ENCODE data around the gene HSDL1.

Gene HSDL1

DNA sequence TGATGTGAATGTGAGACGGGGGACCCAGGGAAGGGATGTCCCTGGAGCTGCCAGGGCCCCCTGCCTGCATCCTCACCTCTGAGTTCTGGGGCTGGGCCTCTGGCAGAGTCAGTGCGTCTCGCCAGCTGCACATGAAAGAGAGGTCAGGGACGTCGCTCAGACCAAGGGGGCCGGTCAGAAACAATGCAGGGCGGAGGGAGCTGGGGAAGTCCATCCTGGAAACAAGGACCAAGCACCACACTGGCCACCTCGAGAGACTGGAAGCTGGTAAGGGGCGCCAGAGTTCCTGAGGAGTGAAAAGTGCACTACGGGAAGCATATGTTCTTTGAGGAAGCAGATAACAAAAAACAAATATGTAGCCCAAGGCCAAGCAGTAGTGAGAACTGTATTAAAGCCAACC is 39.8 kb upstream of the HSDL1 start:
- in situ Hi-C loops (cut with MboI; ENCODE audit: low sequenced_read_pairs, unreplicated experiment), result loop anchor here (5.0 to 10.0 kb wide), 2 partner anchors 102 to 210 kb away; no protein-coding TSS in a partner anchor
- TF ChIP-seq, protein P1, sequence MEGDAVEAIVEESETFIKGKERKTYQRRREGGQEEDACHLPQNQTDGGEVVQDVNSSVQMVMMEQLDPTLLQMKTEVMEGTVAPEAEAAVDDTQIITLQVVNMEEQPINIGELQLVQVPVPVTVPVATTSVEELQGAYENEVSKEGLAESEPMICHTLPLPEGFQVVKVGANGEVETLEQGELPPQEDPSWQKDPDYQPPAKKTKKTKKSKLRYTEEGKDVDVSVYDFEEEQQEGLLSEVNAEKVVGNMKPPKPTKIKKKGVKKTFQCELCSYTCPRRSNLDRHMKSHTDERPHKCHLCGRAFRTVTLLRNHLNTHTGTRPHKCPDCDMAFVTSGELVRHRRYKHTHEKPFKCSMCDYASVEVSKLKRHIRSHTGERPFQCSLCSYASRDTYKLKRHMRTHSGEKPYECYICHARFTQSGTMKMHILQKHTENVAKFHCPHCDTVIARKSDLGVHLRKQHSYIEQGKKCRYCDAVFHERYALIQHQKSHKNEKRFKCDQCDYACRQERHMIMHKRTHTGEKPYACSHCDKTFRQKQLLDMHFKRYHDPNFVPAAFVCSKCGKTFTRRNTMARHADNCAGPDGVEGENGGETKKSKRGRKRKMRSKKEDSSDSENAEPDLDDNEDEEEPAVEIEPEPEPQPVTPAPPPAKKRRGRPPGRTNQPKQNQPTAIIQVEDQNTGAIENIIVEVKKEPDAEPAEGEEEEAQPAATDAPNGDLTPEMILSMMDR (IDR thresholded peaks at IDR 0.05; ENCODE audit: borderline replicate concordance, control extremely low read depth, extremely low read depth, insufficient read depth, missing control alignments), result no peak
- DNase-seq (ENCODE audit: low spot score), result no peak

DNA sequence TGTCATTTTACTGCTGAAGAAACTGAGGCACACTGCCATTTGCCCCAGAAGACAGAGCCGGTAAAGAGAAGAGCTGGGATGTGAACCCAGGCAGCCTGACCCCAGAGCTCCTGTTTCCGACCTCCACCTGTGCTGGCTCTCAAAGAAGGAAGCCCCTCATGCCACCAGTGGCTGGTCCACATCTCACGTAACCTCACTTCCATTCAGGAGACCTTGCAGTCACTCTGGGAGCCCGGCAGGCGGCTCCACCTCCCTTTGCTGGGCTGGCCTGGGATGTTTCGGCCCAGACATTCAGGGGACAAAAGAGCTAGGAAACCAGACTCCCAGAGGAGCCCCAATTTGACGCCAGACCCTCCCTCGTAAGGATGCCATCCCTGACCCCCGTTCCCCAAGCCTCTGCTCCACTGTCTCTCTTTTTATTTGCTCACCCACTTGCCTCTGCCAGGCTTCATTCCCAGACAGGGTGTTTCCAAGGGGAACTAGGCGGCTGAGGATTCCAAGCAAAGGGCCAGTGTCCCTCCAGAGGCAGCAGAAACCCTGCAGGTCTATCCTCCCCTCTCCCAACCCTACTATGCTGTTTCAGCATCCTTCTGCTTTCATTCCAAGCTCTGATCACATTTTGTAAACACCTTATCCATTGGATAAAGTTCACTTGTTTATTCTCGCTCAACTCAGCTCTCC is 39.1 kb upstream of the HSDL1 start:
- TF ChIP-seq, protein P1 (IDR thresholded peaks at IDR 0.05; ENCODE audit: borderline replicate concordance, control extremely low read depth, extremely low read depth, insufficient read depth, missing control alignments), result no peak
- DNase-seq (ENCODE audit: low spot score), result no peak
- in situ Hi-C loops (cut with MboI; ENCODE audit: low sequenced_read_pairs, unreplicated experiment), result loop anchor here (5.0 to 10.0 kb wide), 2 partner anchors 102 to 209 kb away; no protein-coding TSS in a partner anchor

DNA sequence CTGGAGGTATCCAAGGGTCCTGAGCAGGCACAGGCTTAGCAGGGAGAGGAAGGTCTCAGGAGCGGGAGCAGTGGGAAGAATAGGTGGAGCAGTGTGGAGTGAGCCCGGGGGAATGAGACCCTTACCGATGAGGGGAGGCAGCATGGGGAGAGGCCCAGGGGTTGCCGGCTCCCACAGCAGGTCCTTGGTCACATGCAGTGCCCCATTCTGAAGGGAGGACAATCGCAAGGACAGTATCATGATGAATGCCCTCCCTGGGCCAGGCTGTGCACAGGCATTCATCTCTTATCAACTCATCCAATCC is 38.5 kb upstream of the HSDL1 start:
- in situ Hi-C loops (cut with MboI; ENCODE audit: low sequenced_read_pairs, unreplicated experiment), result loop anchor here (5.0 to 10.0 kb wide), 2 partner anchors 101 to 209 kb away; no protein-coding TSS in a partner anchor
- DNase-seq (ENCODE audit: low spot score), result no peak
- TF ChIP-seq, protein P1 (IDR thresholded peaks at IDR 0.05; ENCODE audit: borderline replicate concordance, control extremely low read depth, extremely low read depth, insufficient read depth, missing control alignments), result no peak

DNA sequence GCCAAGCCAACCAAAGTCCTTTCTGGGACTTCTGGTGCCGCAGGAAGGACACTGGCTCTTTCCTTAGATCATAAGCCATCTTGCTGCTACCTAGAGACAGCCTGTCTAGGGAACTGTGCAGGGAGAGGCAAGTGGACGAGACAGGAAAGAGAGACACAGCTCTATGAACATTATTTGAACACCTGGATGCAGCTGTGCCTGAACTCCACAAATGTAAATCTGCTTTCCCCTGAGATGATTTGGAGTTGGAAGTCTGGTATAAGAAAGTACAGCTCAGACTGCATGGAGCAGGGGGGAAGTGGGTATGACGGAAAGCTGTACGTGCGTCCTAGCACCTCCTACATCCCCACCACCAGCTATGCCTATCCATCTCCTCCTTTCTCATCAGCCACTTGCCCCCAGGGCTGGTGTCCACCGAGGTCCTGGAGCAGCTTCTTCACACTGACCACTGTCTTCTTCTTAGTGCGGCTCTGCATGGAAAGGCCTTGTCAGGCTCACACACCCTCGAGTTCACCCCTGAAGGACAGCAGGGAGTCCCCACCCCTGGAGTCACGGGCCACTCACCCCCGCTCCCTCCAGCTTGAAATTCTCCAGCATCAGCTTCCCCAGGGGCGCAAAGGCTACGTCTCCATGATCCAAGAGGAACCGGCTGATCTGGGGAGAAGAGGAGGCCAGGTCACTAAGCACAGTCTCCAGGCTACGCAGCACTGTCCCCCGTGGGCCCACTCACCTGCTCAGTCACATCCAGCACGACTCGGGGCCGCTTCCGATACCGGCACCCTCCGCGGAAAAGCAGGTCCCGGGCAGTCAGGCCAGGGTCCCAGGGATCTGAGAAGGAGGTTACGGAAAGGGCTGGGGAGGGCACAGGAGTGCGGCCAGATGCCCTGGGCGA is 37.9 kb upstream of the HSDL1 start:
- TF ChIP-seq, protein P1 (IDR thresholded peaks at IDR 0.05; ENCODE audit: borderline replicate concordance, control extremely low read depth, extremely low read depth, insufficient read depth, missing control alignments), result no peak
- no peak for DNase-seq (ENCODE audit: low spot score)
- in situ Hi-C loops (cut with MboI; ENCODE audit: low sequenced_read_pairs, unreplicated experiment), result loop anchor here (5.0 to 10.0 kb wide), 2 partner anchors 101 to 208 kb away; no protein-coding TSS in a partner anchor

DNA sequence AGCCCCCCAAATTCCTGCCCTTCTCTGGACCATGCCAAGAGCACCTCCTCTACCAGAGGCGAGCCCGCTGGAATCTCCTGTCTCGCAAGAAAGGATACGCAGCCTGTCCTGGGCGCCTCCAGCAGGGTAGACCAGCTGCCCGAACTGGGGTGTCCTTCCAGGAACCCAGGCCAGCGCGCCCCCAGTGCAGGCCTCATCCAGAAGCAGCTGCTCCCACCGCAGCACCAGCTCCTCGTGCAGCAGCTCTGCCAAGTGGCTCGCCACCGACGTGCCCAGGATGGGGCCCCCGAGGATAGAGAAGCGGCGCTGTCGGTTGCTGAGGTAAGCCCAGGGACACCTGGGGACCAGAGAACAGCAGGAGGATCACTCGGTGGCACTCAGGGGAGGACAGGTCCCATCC is 37.1 kb upstream of the HSDL1 start:
- TF ChIP-seq, protein P1 (IDR thresholded peaks at IDR 0.05; ENCODE audit: borderline replicate concordance, control extremely low read depth, extremely low read depth, insufficient read depth, missing control alignments), result no peak
- in situ Hi-C loops (cut with MboI; ENCODE audit: low sequenced_read_pairs, unreplicated experiment), result loop anchor here (5.0 to 10.0 kb wide), 2 partner anchors 100 to 207 kb away; no protein-coding TSS in a partner anchor
- DNase-seq (ENCODE audit: low spot score), result no peak

DNA sequence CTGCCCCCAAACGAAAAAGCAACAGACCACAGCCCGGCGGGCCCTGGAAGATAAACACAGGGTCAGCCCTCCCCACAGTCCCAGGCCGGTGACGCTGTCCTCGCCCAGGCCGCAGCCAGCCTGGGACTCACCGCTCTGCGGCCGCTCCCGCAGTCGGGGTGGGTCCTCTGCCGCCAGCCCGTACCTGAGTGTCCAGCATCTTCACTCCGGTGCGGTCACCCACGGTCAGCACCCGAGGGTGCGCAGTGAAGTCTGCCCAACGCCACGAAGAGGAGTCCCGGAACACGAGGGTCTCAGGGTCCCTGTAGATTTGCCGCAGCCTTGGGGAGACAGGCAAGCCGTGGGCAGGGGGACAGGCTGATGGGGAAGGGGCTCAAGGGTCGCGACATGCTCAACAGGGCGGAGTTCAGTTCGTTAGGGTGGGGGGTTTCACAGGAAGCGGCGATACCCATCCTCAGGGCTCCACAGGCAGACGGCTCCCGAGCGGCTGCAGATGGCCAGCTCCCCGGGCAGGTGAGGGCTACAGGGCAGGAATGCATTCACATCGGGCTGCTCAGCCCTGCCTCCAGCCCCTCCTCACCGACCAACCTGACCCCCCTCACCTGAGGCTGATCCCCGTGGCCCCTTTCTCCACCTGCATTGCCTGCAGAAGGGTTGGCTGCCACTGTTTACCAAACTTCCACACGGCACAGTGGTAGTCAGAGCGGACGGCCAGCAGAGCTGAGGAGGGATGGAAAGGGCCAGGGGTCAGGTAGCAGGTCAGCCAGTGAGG is 36.4 kb upstream of the HSDL1 start:
- no peak for DNase-seq (ENCODE audit: low spot score)
- TF ChIP-seq, protein P1 (IDR thresholded peaks at IDR 0.05; ENCODE audit: borderline replicate concordance, control extremely low read depth, extremely low read depth, insufficient read depth, missing control alignments), result no peak
- in situ Hi-C loops (cut with MboI; ENCODE audit: low sequenced_read_pairs, unreplicated experiment), result loop anchor here (5.0 to 10.0 kb wide), 2 partner anchors 99 to 207 kb away; no protein-coding TSS in a partner anchor
